Large intestine (tissue), 3 donors: Measurements from ENCODE around the gene COL4A2. TPM values are rescaled to one million over a fixed set of nuclear protein-coding genes. Genes with fewer than 3 reads are reported as not detected.
A peak's percentile ranks its signal among the peaks of the same experiment; 100 is the strongest.

ENCODE experiments used
- DNase-seq, 2 donors: peaks; one replicate each; pipeline versions ENCODE4 v3.0.0 to v3.0.0-alpha.2; 2013
- H3K27ac ChIP-seq: one replicate; pipeline ENCODE4 v1.5.1; 2013; ENCODE audit warnings: low read length
- H3K27me3 ChIP-seq: 2 replicates; pipeline ENCODE4 v1.6.1; 2013; ENCODE audit warnings: low read length; ENCODE audit not compliant: control insufficient read depth, insufficient read depth
- H3K36me3 ChIP-seq: 2 replicates; pipeline ENCODE4 v1.6.1; 2013; ENCODE audit warnings: low read length; ENCODE audit not compliant: control insufficient read depth, insufficient read depth
- H3K4me1 ChIP-seq: one replicate; pipeline ENCODE4 v1.6.1; 2013; ENCODE audit warnings: low read length; ENCODE audit not compliant: control insufficient read depth, insufficient read depth
- H3K4me3 ChIP-seq: one replicate; pipeline ENCODE4 v1.5.1; 2013; ENCODE audit warnings: low read length
- H3K9me3 ChIP-seq: one replicate; pipeline ENCODE4 v1.6.1; 2013; ENCODE audit warnings: mild to moderate bottlenecking, low read depth, low read length, moderate library complexity; ENCODE audit not compliant: control insufficient read depth
- WGBS: methylation state at CpG from one replicate; pipeline ENCODE4 v1.1.5; 2013; ENCODE audit warnings: low lambda C conversion rate; ENCODE audit not compliant: insufficient coverage; 5-methylcytosine and 5-hydroxymethylcytosine counted together
- polyA plus RNA-seq: library from polyadenylated mRNA; unstranded; fragments of 120-200 nt; gene quantifications from one replicate; pipeline ENCODE4 v1.2.1, GENCODE V29; 2013

Gene COL4A2
- polyA plus RNA-seq, 1 donor = 164 TPM

- Histone ChIP-seq H3K36me3 (no peaks in the 10 kb centered on the region), H3K27me3 (no peaks in the 10 kb centered on the region), H3K4me3 (no peak overlapping the region), H3K4me1 (peaks cover 24% of the 10 kb centered on the region), H3K27ac (peak overlapping the region; percentile 37), H3K9me3 (no peaks in the 10 kb centered on the region)
- WGBS = no CpG with 5 or more reads among the region's 5 CpGs
- DNase-seq = peak; percentile 75 to 88
Observed at GRCh38 chr13:110263888-110264287, 43.2 kb upstream of the COL4A2 start.

- Histone ChIP-seq H3K9me3 (no peaks in the 10 kb centered on the region), H3K27ac (no peak overlapping the region), H3K27me3 (no peaks in the 10 kb centered on the region), H3K4me1 (peaks cover 24% of the 10 kb centered on the region), H3K4me3 (no peak overlapping the region), H3K36me3 (no peaks in the 10 kb centered on the region)
- 100% methylated on average over 4 of the region's 12 CpGs for WGBS
- DNase-seq = no peak
Observed at GRCh38 chr13:110264685-110265275, 42.3 kb upstream of the COL4A2 start.

GRCh38 chr13:110265341-110265681 is 41.8 kb upstream of the COL4A2 start:
- Histone ChIP-seq H3K4me3 (no peak overlapping the region), H3K27me3 (no peaks in the 10 kb centered on the region), H3K4me1 (peaks cover 24% of the 10 kb centered on the region), H3K27ac (no peak overlapping the region), H3K9me3 (no peaks in the 10 kb centered on the region), H3K36me3 (no peaks in the 10 kb centered on the region)
- WGBS = no CpG with 5 or more reads among the region's 6 CpGs
- no peak for DNase-seq

- Histone ChIP-seq H3K36me3 (no peaks in the 10 kb centered on the region), H3K4me3 (no peak overlapping the region), H3K27me3 (no peaks in the 10 kb centered on the region), H3K4me1 (peaks cover 24% of the 10 kb centered on the region), H3K27ac (no peak overlapping the region), H3K9me3 (no peaks in the 10 kb centered on the region)
- no peak for DNase-seq
- no CpG with 5 or more reads among the region's 38 CpGs for WGBS
Observed at GRCh38 chr13:110265682-110266430, 41.2 kb upstream of the COL4A2 start.

- Histone ChIP-seq H3K9me3 (no peaks in the 10 kb centered on the region), H3K36me3 (no peaks in the 10 kb centered on the region), H3K4me3 (no peak overlapping the region), H3K27ac (no peak overlapping the region), H3K4me1 (peaks cover 24% of the 10 kb centered on the region), H3K27me3 (no peaks in the 10 kb centered on the region)
- no peak for DNase-seq
- WGBS = 86% methylated on average over 2 of the region's 8 CpGs
Observed at GRCh38 chr13:110266431-110266809, 40.7 kb upstream of the COL4A2 start.

- Histone ChIP-seq H3K27me3 (no peaks in the 10 kb centered on the region), H3K4me1 (peaks cover 22% of the 10 kb centered on the region), H3K4me3 (no peak overlapping the region), H3K27ac (no peak overlapping the region), H3K36me3 (no peaks in the 10 kb centered on the region), H3K9me3 (no peaks in the 10 kb centered on the region)
- no CpG with 5 or more reads among the region's 10 CpGs for WGBS
- DNase-seq = no peak
Observed at GRCh38 chr13:110266983-110267382, 40.1 kb upstream of the COL4A2 start.

- no peak overlapping the region for H3K4me3 ChIP-seq
- peaks cover 3% of the 10 kb centered on the region for H3K36me3 ChIP-seq
- H3K27me3 ChIP-seq = no peaks in the 10 kb centered on the region
- no peak for DNase-seq
- H3K9me3 ChIP-seq = no peaks in the 10 kb centered on the region
- H3K4me1 ChIP-seq = peaks cover 13% of the 10 kb centered on the region
- H3K27ac ChIP-seq = no peak overlapping the region
- 100% methylated on average over 1 of the region's 6 CpGs for WGBS
Observed at GRCh38 chr13:110268061-110268460, 39.0 kb upstream of the COL4A2 start.

- no peaks in the 10 kb centered on the region for H3K9me3 ChIP-seq
- no peak for DNase-seq
- no peaks in the 10 kb centered on the region for H3K27me3 ChIP-seq
- peaks cover 3% of the 10 kb centered on the region for H3K36me3 ChIP-seq
- WGBS = 80% methylated on average over 1 of the region's 16 CpGs
- H3K4me3 ChIP-seq = no peak overlapping the region
- H3K27ac ChIP-seq = no peak overlapping the region
- H3K4me1 ChIP-seq = peaks cover 6% of the 10 kb centered on the region
Observed at GRCh38 chr13:110268576-110269185, 38.4 kb upstream of the COL4A2 start.

GRCh38 chr13:110269509-110270185 is 37.4 kb upstream of the COL4A2 start:
- peaks cover 3% of the 10 kb centered on the region for H3K36me3 ChIP-seq
- H3K9me3 ChIP-seq = no peaks in the 10 kb centered on the region
- H3K27ac ChIP-seq = no peak overlapping the region
- no peak for DNase-seq
- no peaks in the 10 kb centered on the region for H3K27me3 ChIP-seq
- WGBS = no CpG with 5 or more reads among the region's 14 CpGs
- no peaks in the 10 kb centered on the region for H3K4me1 ChIP-seq
- no peak overlapping the region for H3K4me3 ChIP-seq

- H3K36me3 ChIP-seq = peaks cover 3% of the 10 kb centered on the region
- no peaks in the 10 kb centered on the region for H3K9me3 ChIP-seq
- H3K27ac ChIP-seq = no peak overlapping the region
- no peak for DNase-seq
- H3K4me3 ChIP-seq = no peak overlapping the region
- no peaks in the 10 kb centered on the region for H3K27me3 ChIP-seq
- H3K4me1 ChIP-seq = no peaks in the 10 kb centered on the region
- WGBS = no CpG with 5 or more reads among the region's 7 CpGs
Observed at GRCh38 chr13:110270507-110270906, 36.6 kb upstream of the COL4A2 start.
